ENCODE data around the gene PIM1.

PIM1 gene

DNA sequence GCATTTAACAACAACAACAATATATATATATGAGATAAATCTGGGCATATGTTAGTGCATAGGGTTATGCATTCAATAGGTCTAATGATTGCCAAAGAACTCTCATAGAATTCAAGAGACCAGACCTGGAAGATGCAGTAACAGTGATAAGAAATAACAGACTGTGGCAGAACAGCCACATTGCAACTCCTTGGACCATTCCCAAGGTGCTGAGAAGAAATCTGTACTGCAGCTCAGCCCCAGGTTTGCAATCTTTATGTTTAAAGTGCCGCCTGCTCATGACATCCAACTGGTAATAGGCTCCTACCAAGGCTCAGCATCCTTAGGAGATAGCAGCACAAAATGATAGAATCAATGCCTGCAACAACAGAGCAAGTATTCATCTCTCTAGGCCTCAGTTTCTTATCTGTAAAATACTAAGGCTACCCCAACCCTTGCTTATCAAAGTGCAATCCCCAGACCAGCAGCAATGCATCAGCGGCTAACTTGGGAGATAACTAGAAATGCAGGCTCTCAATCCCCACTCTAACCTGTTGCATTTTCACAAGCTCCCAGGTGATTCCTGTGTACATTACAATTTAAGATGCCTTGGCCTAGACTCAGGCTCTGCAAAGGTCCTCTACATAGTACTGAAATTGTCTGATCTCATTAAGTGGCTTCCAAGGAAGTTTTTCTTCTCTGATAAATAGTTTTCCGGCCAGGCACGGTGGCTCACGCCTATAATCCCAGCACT lies 30.6 kb upstream of the PIM1 start:
- TF ChIP-seq ZFX (IDR thresholded peaks at IDR 0.05) (no peak), CTCF (conservative IDR thresholded peaks at IDR 0.05) (no peak)
- no peak overlapping the region for H3K27ac ChIP-seq

GRCh38 chr6:37140145-37140544 lies 29.8 kb upstream of the PIM1 start:
- TF ChIP-seq ZFX (IDR thresholded peaks at IDR 0.05), result no peak
- TF ChIP-seq CTCF (conservative IDR thresholded peaks at IDR 0.05), result no peak
- H3K27ac ChIP-seq, result no peak overlapping the region

GRCh38 chr6:37141281-37142049 lies 28.5 kb upstream of the PIM1 start:
- TF ChIP-seq ZFX (IDR thresholded peaks at IDR 0.05) (no peak), CTCF (conservative IDR thresholded peaks at IDR 0.05) (no peak)

DNA sequence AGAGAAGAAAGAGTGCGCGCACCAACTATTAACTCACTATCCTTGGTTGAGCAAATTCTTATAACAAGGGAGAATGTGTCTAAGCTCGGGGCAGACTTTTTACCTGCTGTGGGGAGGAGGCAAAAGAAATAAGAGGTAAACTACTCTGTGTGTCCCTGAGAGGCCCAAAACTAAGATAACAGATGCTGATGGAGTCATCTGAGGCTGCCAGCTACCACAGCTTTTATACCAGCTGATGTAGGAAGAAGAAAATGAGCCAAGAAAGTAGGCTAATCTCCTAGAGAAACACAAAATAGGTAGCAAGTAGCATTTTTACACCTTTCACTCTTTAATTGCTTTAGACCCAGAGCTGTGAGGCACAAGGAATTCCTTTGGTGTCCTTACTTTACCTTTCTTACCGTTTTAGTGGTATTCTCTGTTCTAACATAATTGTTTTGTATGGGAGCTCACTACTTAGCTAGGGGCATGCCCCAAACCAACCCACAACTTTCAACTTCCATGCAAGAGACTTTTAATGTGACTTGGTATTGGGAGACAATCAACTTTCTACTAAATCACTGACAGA lies 27.8 kb upstream of the PIM1 start:
- no peak for TF ChIP-seq CTCF (conservative IDR thresholded peaks at IDR 0.05)
- TF ChIP-seq ZFX (IDR thresholded peaks at IDR 0.05), result no peak
- no peak overlapping the region for H3K27ac ChIP-seq

More at GRCh38 chr6:37141281-37142049, 28.5 kb upstream of the PIM1 start:
- no peak overlapping the region for H3K27ac ChIP-seq

GRCh38 chr6:37143585-37143984 lies 26.4 kb upstream of the PIM1 start:
- no peak overlapping the region for H3K27ac ChIP-seq

DNA sequence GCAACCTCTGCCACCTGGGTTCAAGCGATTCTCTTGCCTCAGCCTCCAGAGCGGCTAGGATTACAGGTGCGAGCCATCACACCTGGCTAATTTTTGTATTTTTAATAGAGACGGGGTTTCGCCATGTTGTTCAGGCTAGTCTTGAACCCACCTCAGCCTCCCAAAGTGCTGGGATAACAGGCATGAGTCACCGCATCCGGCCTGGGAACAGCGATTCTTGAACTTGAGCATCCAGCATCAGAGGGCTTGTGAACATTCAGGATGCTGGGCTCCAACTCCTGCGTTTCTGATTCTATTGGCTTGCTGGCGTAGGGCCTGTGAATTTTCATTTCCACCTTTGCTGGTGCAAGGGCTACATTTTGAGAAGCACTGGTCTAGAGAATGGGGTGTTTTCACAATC lies 24.5 kb upstream of the PIM1 start:
- TF ChIP-seq ZFX (IDR thresholded peaks at IDR 0.05) (no peak), CTCF (conservative IDR thresholded peaks at IDR 0.05) (no peak)
- H3K27ac ChIP-seq, result no peak overlapping the region

More at GRCh38 chr6:37143585-37143984, 26.4 kb upstream of the PIM1 start:
- TF ChIP-seq ZFX (IDR thresholded peaks at IDR 0.05), result no peak
- no peak for TF ChIP-seq CTCF (conservative IDR thresholded peaks at IDR 0.05)

DNA sequence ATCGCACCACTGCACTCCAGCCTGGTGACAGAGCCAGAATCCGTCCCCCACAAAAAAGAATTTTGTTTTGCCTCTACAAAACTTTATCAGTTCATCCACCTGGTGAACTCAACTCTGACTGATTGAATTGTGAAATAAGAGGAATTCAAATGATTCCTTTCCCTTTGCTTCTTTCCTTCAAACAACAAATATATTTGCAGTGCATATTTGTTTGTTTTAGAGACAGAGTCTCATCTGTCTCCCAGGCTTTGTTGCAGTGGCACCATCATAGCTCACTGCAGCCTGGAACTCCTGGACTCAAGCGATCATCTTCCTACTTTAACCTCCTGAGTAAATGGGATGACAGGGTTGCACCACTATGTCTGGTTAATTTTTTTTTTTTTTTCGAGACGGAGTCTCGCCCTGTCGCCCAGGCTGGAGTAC lies 23.2 kb upstream of the PIM1 start:
- no peak overlapping the region for H3K27ac ChIP-seq
- TF ChIP-seq CTCF (conservative IDR thresholded peaks at IDR 0.05) (no peak), ZFX (IDR thresholded peaks at IDR 0.05) (no peak)

Data from C4-2B (cell line).